OCI-LY1 (cell line): ENCODE data around the gene RND3.

Experiments
- H2AFZ ChIP-seq: fragments of 200-600 bp; sonication (generic), shearing (Covaris generic); 2 replicates; pipeline ENCODE4 v1.6.0; 2014; ENCODE audit warnings: antibody characterized with exemption, mild to moderate bottlenecking, low read length
- H3F3A ChIP-seq: fragments of 200-600 bp; sonication (generic), shearing (Covaris generic); 2 replicates; pipeline ENCODE4 v1.6.0; 2014; ENCODE audit warnings: mild to moderate bottlenecking, antibody characterized with exemption, low read length, moderate library complexity; ENCODE audit not compliant: insufficient read depth
- H3K27ac ChIP-seq: fragments of 200-600 bp; sonication (generic); 2 replicates; pipeline ENCODE4 v1.5.1; 2014; ENCODE audit warnings: low read length, mixed run types, mild to moderate bottlenecking, low read depth; ENCODE audit not compliant: poor library complexity, severe bottlenecking
- H3K27me3 ChIP-seq: fragments of 200-600 bp; sonication (generic); 2 replicates; pipeline ENCODE4 v1.6.0; 2014; ENCODE audit warnings: antibody characterized with exemption, mild to moderate bottlenecking, low read length, moderate library complexity; ENCODE audit not compliant: insufficient read depth
- H3K36me3 ChIP-seq: fragments of 200-600 bp; sonication (generic); 2 replicates; pipeline ENCODE4 v1.6.1; 2014; ENCODE audit warnings: mild to moderate bottlenecking, antibody characterized with exemption, low read length, moderate library complexity, mixed read lengths; ENCODE audit not compliant: insufficient read depth
- H3K4me1 ChIP-seq: fragments of 200-600 bp; sonication (generic); 2 replicates; pipeline ENCODE4 v1.5.1; 2014; ENCODE audit warnings: mild to moderate bottlenecking, low read length, moderate library complexity; ENCODE audit not compliant: insufficient read depth, severe bottlenecking
- H3K4me2 ChIP-seq: fragments of 200-600 bp; sonication (generic), shearing (Covaris generic); 2 replicates; pipeline ENCODE4 v1.6.1; 2014; ENCODE audit warnings: low read length
- H3K4me3 ChIP-seq: fragments of 200-600 bp; sonication (generic); 2 replicates; pipeline ENCODE4 v1.5.1; 2014; ENCODE audit warnings: low read length, low read depth, mild to moderate bottlenecking, mixed read lengths; ENCODE audit not compliant: poor library complexity, severe bottlenecking
- H3K79me2 ChIP-seq: fragments of 200-600 bp; shearing (Covaris generic); 2 replicates; pipeline ENCODE4 v1.6.1; 2016; ENCODE audit warnings: mixed run types, low read length, mixed read lengths; ENCODE audit not compliant: insufficient read depth
- H3K9ac ChIP-seq: fragments of 200-600 bp; sonication (generic), shearing (Covaris generic); 2 replicates; pipeline ENCODE4 v1.6.1; 2014; ENCODE audit warnings: mild to moderate bottlenecking, low read length, mixed read lengths
- H3K9me2 ChIP-seq: fragments of 200-600 bp; sonication (generic), shearing (Covaris generic); 2 replicates; pipeline ENCODE4 v1.6.1; 2014; ENCODE audit warnings: low read depth, mild to moderate bottlenecking, low read length, mixed read lengths
- H3K9me3 ChIP-seq: fragments of 200-600 bp; shearing (Covaris generic); 2 replicates; pipeline ENCODE4 v1.6.1; 2014; ENCODE audit warnings: low read length, mixed read lengths
- H4K20me1 ChIP-seq: fragments of 200-600 bp; sonication (generic), shearing (Covaris generic); 2 replicates; pipeline ENCODE4 v1.6.0; 2016; ENCODE audit warnings: mild to moderate bottlenecking, low read length; ENCODE audit not compliant: insufficient read depth
- CTCF ChIP-seq: fragments of 200-600 bp; sonication (generic), shearing (Covaris generic); IDR thresholded peaks from 2 replicates; pipeline ENCODE4 v1.5.1; 2017; ENCODE audit warnings: mild to moderate bottlenecking, antibody characterized with exemption, low read length, moderate library complexity, mixed read lengths
- EZH2 ChIP-seq: fragments of 200-600 bp; sonication (generic), shearing (Covaris generic); IDR thresholded peaks from 2 replicates; pipeline ENCODE4 v1.8.0; 2017; ENCODE audit warnings: borderline replicate concordance, mixed run types, mild to moderate bottlenecking, antibody characterized with exemption, low read length, moderate library complexity, mixed read lengths

RND3 gene

GRCh38 chr2:150426315-150426714, 61.2 kb downstream of the RND3 start:
- Histone ChIP-seq H2AFZ (no peak overlapping the region), H3K79me2 (no peaks in the 10 kb centered on the region), H3K36me3 (no peaks in the 10 kb centered on the region), H3K9me2 (no peaks in the 10 kb centered on the region), H3K4me2 (no peak overlapping the region), H3K9ac (no peak overlapping the region), H3K4me1 (no peaks in the 10 kb centered on the region), H3K9me3 (no peaks in the 10 kb centered on the region), H3K27ac (no peak overlapping the region), H3K4me3 (no peak overlapping the region), H4K20me1 (no peaks in the 10 kb centered on the region), H3K27me3 (no peaks in the 10 kb centered on the region), H3F3A (no peaks in the 10 kb centered on the region)
- no peak for TF ChIP-seq EZH2
- TF ChIP-seq CTCF: no peak

GRCh38 chr2:150425121-150425955, 62.1 kb downstream of the RND3 start:
- H3K9ac ChIP-seq: no peak overlapping the region
- H3K4me2 ChIP-seq: no peak overlapping the region
- no peaks in the 10 kb centered on the region for H3K9me3 ChIP-seq
- H3K27me3 ChIP-seq: no peaks in the 10 kb centered on the region
- H3K4me1 ChIP-seq: no peaks in the 10 kb centered on the region
- H3K79me2 ChIP-seq: no peaks in the 10 kb centered on the region
- H3F3A ChIP-seq: no peaks in the 10 kb centered on the region
- H2AFZ ChIP-seq: no peak overlapping the region
- no peak overlapping the region for H3K27ac ChIP-seq
- no peaks in the 10 kb centered on the region for H3K36me3 ChIP-seq
- TF ChIP-seq CTCF: no peak
- TF ChIP-seq EZH2: no peak
- H3K9me2 ChIP-seq: no peaks in the 10 kb centered on the region
- no peaks in the 10 kb centered on the region for H4K20me1 ChIP-seq
- no peak overlapping the region for H3K4me3 ChIP-seq

GRCh38 chr2:150424406-150424805, 63.1 kb downstream of the RND3 start:
- Histone ChIP-seq H2AFZ (no peak overlapping the region), H3K27ac (no peak overlapping the region), H3K36me3 (no peaks in the 10 kb centered on the region), H3K9me3 (no peaks in the 10 kb centered on the region), H3K9ac (no peak overlapping the region), H3K4me1 (no peaks in the 10 kb centered on the region), H3K27me3 (no peaks in the 10 kb centered on the region), H3K9me2 (no peaks in the 10 kb centered on the region), H3F3A (no peaks in the 10 kb centered on the region), H3K4me2 (no peak overlapping the region), H4K20me1 (no peaks in the 10 kb centered on the region), H3K79me2 (no peaks in the 10 kb centered on the region), H3K4me3 (no peak overlapping the region)
- TF ChIP-seq CTCF: no peak
- no peak for TF ChIP-seq EZH2
